Smooth muscle cell (in vitro differentiated cells): ENCODE data around the gene TNFSF4. TPM values are rescaled to one million over a fixed set of nuclear protein-coding genes. Genes with fewer than 3 reads are reported as not detected.

Experiments used
- DNase-seq: peaks from one replicate; lab custom pipeline; 2025; ENCODE audit not compliant: unreplicated experiment; lab: John Stamatoyannopoulos, UW
- H2AFZ ChIP-seq: fragments of 200-600 bp; sonication (generic); 2 replicates; pipeline ENCODE4 v1.6.0; 2016; ENCODE audit warnings: antibody characterized with exemption, low read depth, mild to moderate bottlenecking
- H3F3A ChIP-seq: fragments of 200-600 bp; sonication (generic); 2 replicates; pipeline ENCODE4 v1.6.0; 2017; ENCODE audit warnings: antibody characterized with exemption, low read depth
- H3K27ac ChIP-seq: fragments of 200-600 bp; sonication (generic); 2 replicates; pipeline ENCODE4 v1.5.1; 2016; ENCODE audit warnings: low read depth, mild to moderate bottlenecking
- H3K27me3 ChIP-seq: fragments of 200-600 bp; sonication (generic); 2 replicates; pipeline ENCODE4 v1.6.1; 2016; ENCODE audit warnings: low read depth, mild to moderate bottlenecking
- H3K36me3 ChIP-seq: fragments of 200-600 bp; sonication (generic); 2 replicates; pipeline ENCODE4 v1.5.1; 2016; ENCODE audit warnings: low read depth
- H3K4me1 ChIP-seq: fragments of 200-600 bp; sonication (generic); 2 replicates; pipeline ENCODE4 v1.5.1; 2016; ENCODE audit warnings: low read depth
- H3K4me2 ChIP-seq: fragments of 200-600 bp; sonication (generic); 2 replicates; pipeline ENCODE4 v1.6.0; 2016; ENCODE audit warnings: mild to moderate bottlenecking
- H3K4me3 ChIP-seq: fragments of 200-600 bp; sonication (generic); 2 replicates; pipeline ENCODE4 v1.5.1; 2016; ENCODE audit warnings: mild to moderate bottlenecking
- H3K79me2 ChIP-seq: fragments of 200-600 bp; sonication (generic); 2 replicates; pipeline ENCODE4 v1.6.0; 2016; ENCODE audit warnings: low read depth, mild to moderate bottlenecking
- H3K9ac ChIP-seq: fragments of 200-600 bp; sonication (generic); 2 replicates; pipeline ENCODE4 v1.6.0; 2016; ENCODE audit warnings: low read depth
- H3K9me3 ChIP-seq: fragments of 200-600 bp; sonication (generic); replicated peaks from 2 replicates; pipeline ENCODE4 v1.5.1; 2016; ENCODE audit warnings: low read depth
- H4K20me1 ChIP-seq: fragments of 200-600 bp; sonication (generic); 2 replicates; pipeline ENCODE4 v1.6.0; 2016; ENCODE audit warnings: low read depth
- WGBS: methylation state at CpG from one replicate; pipeline ENCODE4 v1.1.7; 2016; ENCODE audit warnings: low lambda C conversion rate; 5-methylcytosine and 5-hydroxymethylcytosine counted together
- polyA plus RNA-seq: library from polyadenylated mRNA; unstranded; fragments of >200 nt; fragmentation: Nextera tagmentation; extraction: Ambion mirVana; gene quantifications from 2 replicates; pipeline ENCODE4 v1.2.1, GENCODE V29; 2016
- total RNA-seq: library from RNA; depleted of rRNA; stranded (reverse); fragments of >200 nt; gene quantifications from 2 replicates; pipeline ENCODE4 v1.2.3, GENCODE V29; 2014
- TF ChIP-seq, protein P1 (sequence below): fragments of 200-600 bp; sonication (generic); IDR thresholded peaks from 2 replicates; pipeline ENCODE4 v1.5.1; 2017; ENCODE audit warnings: borderline replicate concordance, mild to moderate bottlenecking, antibody characterized with exemption; ENCODE audit not compliant: insufficient read depth, poor library complexity, severe bottlenecking

Gene TNFSF4
- total and polyA plus RNA-seq, 2 experiments from 2014 or later = 1.0 to 4.5 TPM

DNA sequence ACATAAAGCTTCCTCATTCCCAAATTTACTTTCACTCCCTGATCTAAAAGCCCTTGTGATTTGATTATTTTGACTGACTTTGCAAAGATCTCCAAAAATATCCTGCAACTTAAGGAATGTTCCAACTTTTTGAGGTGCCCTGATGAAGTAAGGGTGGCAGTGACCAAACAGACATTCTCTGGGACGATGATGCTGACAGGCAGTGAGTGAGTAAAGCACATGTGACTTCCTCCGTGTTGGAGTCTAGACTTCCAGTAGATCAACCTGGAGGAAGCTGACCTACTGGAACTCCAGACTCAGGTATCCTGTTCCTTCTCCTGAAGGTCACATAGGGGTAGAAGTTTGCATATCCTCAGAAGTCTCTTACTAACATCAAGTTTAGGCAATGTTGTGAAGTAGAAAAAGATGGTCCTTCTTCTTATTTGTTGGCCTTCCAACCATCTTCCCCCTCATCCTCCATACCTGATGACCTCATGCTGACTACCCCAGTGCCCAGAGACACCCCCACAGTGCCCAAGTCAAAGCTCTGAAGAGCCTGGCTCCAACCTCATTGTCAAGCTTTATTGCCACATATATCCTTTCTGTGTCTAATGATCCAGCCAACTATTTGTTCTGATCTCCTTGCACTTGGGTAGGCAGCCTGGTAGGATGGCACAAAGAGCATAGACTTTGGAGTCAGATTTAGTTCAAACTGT, 16.0 kb downstream of the TNFSF4 start:
- Histone ChIP-seq H3K27ac (no peak overlapping the region), H3K4me3 (no peak overlapping the region), H3K9me3 (no peaks in the 10 kb centered on the region), H3K27me3 (no peaks in the 10 kb centered on the region), H3F3A (no peaks in the 10 kb centered on the region), H2AFZ (no peak overlapping the region), H4K20me1 (no peaks in the 10 kb centered on the region), H3K36me3 (no peaks in the 10 kb centered on the region), H3K79me2 (no peaks in the 10 kb centered on the region), H3K4me1 (no peaks in the 10 kb centered on the region), H3K4me2 (peak overlapping the region; percentile 26), H3K9ac (no peak overlapping the region)
- TF ChIP-seq, protein P1, sequence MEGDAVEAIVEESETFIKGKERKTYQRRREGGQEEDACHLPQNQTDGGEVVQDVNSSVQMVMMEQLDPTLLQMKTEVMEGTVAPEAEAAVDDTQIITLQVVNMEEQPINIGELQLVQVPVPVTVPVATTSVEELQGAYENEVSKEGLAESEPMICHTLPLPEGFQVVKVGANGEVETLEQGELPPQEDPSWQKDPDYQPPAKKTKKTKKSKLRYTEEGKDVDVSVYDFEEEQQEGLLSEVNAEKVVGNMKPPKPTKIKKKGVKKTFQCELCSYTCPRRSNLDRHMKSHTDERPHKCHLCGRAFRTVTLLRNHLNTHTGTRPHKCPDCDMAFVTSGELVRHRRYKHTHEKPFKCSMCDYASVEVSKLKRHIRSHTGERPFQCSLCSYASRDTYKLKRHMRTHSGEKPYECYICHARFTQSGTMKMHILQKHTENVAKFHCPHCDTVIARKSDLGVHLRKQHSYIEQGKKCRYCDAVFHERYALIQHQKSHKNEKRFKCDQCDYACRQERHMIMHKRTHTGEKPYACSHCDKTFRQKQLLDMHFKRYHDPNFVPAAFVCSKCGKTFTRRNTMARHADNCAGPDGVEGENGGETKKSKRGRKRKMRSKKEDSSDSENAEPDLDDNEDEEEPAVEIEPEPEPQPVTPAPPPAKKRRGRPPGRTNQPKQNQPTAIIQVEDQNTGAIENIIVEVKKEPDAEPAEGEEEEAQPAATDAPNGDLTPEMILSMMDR = no peak
- DNase-seq = no peak
- WGBS = 91% methylated on average over 2 of the region's 2 CpGs

DNA sequence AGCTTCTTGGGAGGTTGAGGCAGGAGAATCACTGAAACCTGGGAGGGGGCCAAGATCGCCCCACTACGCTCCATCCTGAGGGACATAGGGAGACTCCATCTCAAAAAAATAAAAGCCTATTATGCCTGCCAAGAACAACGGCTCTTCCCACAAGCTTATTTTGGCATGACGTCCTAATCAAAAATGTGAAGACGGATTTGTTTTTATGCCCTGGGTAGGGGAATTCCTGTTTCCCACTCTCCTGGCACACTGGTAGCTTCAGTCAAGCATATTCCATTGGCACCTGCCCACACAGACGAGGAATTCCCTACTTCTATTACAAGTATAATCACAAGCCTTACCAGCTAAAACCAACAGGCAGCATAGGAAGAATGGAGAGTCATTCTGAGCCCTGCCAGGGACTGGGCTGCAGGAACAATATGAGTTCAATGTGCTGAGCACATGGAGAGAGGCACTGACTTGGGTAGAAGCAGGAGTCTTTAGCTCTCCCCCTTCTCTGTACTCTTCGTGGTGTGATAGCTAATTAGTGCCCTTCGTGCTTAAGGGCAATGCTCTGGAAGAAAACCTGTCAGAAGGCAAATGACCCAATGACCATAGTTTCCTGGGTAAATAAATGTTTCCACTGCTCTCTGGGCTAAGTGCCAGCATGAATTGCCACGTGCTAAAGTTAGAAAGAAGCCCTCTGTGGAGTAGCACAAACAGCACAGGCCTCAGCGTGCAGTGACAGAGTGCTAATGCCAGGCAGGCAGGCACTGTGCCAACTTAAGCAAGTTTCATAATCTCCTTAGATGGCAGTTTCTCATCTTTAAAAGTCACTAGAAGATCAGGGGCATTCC, 16.8 kb downstream of the TNFSF4 start:
- peak; percentile 9 for DNase-seq
- Histone ChIP-seq H4K20me1 (no peaks in the 10 kb centered on the region), H3K9me3 (no peaks in the 10 kb centered on the region), H3K36me3 (no peaks in the 10 kb centered on the region), H2AFZ (no peak overlapping the region), H3K9ac (no peak overlapping the region), H3K27ac (no peak overlapping the region), H3K4me2 (peak overlapping the region; percentile 26), H3K4me1 (no peaks in the 10 kb centered on the region), H3K27me3 (no peaks in the 10 kb centered on the region), H3K79me2 (no peaks in the 10 kb centered on the region), H3F3A (no peaks in the 10 kb centered on the region), H3K4me3 (no peak overlapping the region)
- WGBS = 72% methylated on average over 10 of the region's 10 CpGs
- TF ChIP-seq, protein P1 = no peak

DNA sequence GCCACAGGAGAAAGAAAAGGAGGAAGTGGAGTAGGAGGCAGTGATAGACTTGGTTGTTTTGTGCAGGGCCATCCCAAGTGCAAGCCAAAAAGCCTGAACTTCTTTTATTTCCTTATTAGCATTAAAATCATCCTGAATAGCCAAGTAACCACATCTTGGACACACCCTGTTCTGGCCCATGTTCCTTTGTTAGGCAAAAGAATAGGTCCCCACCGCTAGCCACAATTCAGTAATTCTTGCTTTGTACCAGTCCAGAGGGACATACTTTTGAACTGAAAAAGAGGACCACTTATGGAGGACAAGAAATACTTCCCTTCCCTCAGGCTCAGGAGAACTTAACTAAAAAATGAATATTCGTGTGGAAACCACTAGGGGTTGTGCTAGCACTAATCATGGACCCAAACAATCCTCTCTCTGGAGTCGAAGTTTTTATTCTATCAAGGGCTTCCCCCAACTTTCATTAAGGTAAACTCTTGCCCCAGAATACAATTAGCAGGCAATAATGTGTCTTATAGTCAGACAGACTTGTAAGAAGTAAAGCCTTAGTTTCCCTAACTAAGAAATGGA, 19.4 kb downstream of the TNFSF4 start:
- no peaks in the 10 kb centered on the region for H3K4me1 ChIP-seq
- no peak overlapping the region for H2AFZ ChIP-seq
- H3K79me2 ChIP-seq = no peaks in the 10 kb centered on the region
- H3K4me2 ChIP-seq = no peak overlapping the region
- 98% methylated on average over 3 of the region's 3 CpGs for WGBS
- H3K4me3 ChIP-seq = no peak overlapping the region
- TF ChIP-seq, protein P1 = no peak
- H3K9ac ChIP-seq = no peak overlapping the region
- DNase-seq = no peak
- no peaks in the 10 kb centered on the region for H3F3A ChIP-seq
- no peaks in the 10 kb centered on the region for H3K36me3 ChIP-seq
- H3K9me3 ChIP-seq = no peaks in the 10 kb centered on the region
- H3K27ac ChIP-seq = no peak overlapping the region
- H4K20me1 ChIP-seq = no peaks in the 10 kb centered on the region
- H3K27me3 ChIP-seq = no peaks in the 10 kb centered on the region
